AG09319 (cell line): ENCODE data around the gene ERG28.
A peak's percentile ranks its signal among the peaks of the same experiment; 100 is the strongest.

Source experiments
- DNase-seq: peaks from one replicate; pipeline ENCODE4 v3.0.0-alpha.2; 2010; ENCODE audit warnings: low read depth; ENCODE audit errors: extremely low read depth
- CTCF ChIP-seq: IDR thresholded peaks from 2 replicates; pipeline ENCODE4 v1.5.1; 2011; ENCODE audit warnings: low read depth, mild to moderate bottlenecking, inconsistent platforms, low read length, moderate library complexity

ERG28 gene

GRCh38 chr14:75660630-75661498 is at the start of gene ERG28, which contains the start of gene TTLL5:
ERG28 (minus strand) TSS chr14:75660876; CDS start chr14:75657502, 3,374 bp downstream.
TTLL5 (plus strand) TSS chr14:75661246; CDS start chr14:75663150, 1,904 bp downstream.
- no peak for TF ChIP-seq CTCF
- peak; percentile 94 for DNase-seq

- peak; percentile 83 for TF ChIP-seq CTCF
- DNase-seq = peak; percentile 57
Measured at GRCh38 chr14:75709207-75709812, 48.6 kb upstream of the ERG28 start.

- TF ChIP-seq CTCF = no peak
Measured at GRCh38 chr14:75705014-75705413, 44.3 kb upstream of the ERG28 start.

GRCh38 chr14:75703467-75703866 is 42.8 kb upstream of the ERG28 start:
- DNase-seq = no peak
- no peak for TF ChIP-seq CTCF

More at GRCh38 chr14:75705014-75705413, 44.3 kb upstream of the ERG28 start:
- DNase-seq = no peak

- DNase-seq = no peak
- no peak for TF ChIP-seq CTCF
Measured at GRCh38 chr14:75702616-75703261, 42.1 kb upstream of the ERG28 start.

- DNase-seq = no peak
- no peak for TF ChIP-seq CTCF
Measured at GRCh38 chr14:75702122-75702521, 41.4 kb upstream of the ERG28 start.
